GM19455 (cell line): ENCODE results near the gene ARHGAP11A.
"Not testable (repeated sequence)": the region's sequence is repeated elsewhere in the genome, so short reads cannot be mapped to it uniquely, and the experiment has no call there.

Source experiments
- ATAC-seq: cut with Tn5 transposase; IDR thresholded peaks from one replicate; pipeline ENCODE4 v1.9.1; 2021; ENCODE audit not compliant: unreplicated experiment

ARHGAP11A gene, protein sequence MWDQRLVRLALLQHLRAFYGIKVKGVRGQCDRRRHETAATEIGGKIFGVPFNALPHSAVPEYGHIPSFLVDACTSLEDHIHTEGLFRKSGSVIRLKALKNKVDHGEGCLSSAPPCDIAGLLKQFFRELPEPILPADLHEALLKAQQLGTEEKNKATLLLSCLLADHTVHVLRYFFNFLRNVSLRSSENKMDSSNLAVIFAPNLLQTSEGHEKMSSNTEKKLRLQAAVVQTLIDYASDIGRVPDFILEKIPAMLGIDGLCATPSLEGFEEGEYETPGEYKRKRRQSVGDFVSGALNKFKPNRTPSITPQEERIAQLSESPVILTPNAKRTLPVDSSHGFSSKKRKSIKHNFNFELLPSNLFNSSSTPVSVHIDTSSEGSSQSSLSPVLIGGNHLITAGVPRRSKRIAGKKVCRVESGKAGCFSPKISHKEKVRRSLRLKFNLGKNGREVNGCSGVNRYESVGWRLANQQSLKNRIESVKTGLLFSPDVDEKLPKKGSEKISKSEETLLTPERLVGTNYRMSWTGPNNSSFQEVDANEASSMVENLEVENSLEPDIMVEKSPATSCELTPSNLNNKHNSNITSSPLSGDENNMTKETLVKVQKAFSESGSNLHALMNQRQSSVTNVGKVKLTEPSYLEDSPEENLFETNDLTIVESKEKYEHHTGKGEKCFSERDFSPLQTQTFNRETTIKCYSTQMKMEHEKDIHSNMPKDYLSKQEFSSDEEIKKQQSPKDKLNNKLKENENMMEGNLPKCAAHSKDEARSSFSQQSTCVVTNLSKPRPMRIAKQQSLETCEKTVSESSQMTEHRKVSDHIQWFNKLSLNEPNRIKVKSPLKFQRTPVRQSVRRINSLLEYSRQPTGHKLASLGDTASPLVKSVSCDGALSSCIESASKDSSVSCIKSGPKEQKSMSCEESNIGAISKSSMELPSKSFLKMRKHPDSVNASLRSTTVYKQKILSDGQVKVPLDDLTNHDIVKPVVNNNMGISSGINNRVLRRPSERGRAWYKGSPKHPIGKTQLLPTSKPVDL

DNA sequence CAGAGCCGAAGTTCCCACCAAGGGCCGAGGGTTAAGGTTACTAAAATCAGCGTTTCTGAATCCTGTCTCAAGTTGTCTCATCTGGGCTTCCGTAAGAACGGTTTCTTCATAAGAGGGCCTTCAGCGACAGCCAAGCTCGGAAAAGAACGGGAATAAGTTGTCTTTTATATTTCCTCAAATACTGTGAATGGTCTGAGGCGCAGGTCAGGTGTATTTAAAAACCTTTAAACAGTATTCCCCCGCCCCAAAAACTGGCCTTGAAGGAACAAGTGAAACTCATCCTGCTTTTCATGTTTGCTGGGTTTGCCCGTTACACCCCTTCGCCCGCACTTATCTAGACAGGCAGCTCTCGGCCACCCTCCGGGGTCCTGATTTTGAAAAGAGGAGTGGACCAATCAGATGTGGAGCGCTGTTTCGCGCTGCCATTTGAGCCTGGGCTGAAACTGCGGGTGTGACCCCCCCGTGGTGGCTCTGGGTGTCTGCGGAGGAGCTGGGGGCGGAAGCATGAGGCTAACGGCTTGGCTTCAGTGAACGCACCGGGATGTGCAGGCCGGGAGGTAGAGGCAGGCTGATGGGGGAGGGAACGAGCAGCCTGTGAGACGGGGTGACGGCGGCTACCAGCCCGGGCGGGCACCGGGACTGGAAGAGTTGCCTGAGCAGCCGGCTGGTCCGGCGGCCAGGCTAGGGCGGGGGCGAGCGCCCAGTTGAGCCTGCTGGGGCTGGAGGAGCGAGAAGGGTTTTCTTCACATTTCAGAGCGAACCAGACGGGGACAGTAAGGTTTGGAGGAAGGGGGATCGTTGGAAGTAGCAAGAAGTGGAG, at the start of gene ARHGAP11A:
Gene ARHGAP11A (plus strand): TSS at position 454 of the 820 bp plus-strand sequence. CDS start 708 bp downstream, outside the sequence.
- peak; percentile 75 for ATAC-seq

DNA sequence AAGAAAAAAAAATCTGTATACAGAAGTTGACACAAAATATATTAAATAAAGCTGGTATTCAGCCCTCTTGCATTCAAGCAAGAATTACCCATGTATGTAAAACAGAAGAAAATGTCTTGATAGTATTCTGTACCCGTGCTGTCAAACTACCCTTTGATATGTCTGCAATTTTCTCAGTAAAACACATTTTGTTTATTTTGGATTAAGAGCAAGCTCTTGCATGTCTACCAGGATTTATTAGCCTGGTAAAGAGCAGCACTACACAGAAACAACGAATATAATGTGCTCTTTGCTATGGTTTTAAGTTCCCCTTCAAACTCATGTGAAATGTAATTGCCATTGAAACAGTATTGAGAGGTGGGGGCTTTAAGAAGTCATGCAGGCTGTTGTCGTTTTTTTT, 46.3 kb upstream of the ARHGAP11A start:
- ATAC-seq: not testable (repeated sequence)

DNA sequence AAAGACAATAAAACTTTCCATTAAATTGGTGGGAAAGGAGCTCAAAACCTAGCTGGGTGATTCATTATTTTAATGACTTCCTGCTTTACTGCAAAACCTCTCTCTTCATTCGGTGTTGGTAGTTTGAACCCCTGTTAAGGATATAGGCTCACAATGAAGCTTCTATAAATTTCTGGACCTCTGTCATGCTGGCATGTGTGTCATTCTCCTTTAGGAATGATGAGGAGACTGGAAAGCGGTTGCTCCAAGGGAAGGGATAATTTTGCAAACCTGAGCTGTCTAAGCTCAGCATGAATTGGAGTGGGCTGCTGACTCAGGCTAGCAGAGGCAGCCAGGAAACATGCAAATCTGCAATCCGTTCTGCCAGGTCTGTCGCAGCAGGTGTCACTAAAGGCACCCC, 36.8 kb upstream of the ARHGAP11A start:
- not testable (repeated sequence) for ATAC-seq

DNA sequence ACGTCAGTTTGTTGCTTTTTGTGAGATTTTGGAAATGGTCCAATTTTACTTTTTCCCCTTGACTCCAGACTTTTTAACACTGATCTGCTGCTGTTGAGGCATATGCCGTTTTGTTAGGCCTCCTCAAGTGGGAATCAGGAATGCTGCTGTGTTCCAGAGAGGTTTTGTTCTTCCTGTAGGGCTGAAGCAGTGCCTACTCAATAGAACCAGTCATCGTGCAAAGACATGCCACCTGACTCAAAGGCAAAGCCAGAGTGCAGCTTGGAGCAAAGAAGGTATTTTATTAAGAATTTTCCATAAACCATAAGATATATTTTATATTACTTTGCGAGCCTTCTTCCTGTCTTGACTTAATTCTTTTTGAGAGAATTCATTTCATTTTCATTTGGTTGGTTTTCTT, 29.5 kb upstream of the ARHGAP11A start:
- ATAC-seq: not testable (repeated sequence)

DNA sequence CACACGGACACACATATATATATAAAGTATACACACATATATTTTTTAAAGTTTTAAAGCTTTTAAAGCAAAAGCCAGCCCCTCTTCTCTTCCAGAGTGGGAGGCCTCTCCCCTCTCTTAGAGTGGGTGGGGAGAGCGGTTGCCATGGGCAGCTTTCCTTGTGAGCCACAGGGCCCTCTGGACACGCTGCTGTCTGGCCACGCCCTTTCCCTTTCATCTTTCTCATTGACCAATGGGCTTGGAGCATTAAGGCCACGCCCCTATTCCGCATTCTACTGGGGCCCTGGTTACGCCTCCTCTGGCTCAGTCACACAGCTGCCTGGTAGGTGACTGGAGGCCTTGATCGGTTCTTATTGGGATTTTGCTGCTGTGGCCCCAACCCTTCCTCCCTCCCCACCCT, 22.2 kb upstream of the ARHGAP11A start, which contains the start of gene GOLGA8N:
Gene GOLGA8N (plus strand): TSS at position 306 of the 400 bp plus-strand sequence.
- ATAC-seq: not testable (repeated sequence)

DNA sequence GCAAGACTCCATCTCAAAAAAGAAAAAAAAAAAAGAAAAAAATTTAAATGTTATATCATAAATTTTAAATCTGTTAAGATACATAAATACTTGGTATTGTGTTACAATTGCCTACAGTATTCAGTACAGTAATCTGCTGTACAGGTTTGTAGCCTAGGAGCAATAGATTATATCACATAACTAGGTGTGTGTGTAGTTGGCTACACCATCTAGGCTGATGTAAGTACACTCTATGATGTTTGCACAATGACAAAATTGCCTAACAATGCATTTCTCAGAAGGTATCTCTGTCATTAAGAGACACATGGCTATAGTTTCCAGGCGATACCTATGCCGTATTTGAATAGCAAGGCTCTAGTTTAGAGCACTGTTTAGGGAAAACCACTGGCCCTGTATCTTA, 5.8 kb upstream of the ARHGAP11A start:
- ATAC-seq: not testable (repeated sequence)

DNA sequence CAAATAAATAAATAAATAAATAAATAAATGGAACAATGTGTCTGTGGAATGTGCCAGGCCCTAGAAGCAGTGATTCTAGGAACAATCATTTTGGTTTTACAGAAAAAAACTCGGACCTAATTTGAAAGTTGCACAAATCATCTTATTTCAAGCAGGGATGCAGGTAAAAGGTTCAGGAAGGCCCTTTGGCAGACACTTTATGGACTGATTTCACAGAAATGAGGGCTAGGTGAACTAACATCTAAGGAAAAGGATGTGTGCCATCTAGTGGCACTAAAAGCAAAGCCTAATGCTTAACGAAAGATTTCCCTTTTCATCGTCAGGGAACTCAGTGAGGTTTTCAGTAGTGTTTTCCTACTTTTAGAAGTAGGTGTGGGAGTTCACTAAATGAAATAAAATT, 4.6 kb upstream of the ARHGAP11A start:
- not testable (repeated sequence) for ATAC-seq

DNA sequence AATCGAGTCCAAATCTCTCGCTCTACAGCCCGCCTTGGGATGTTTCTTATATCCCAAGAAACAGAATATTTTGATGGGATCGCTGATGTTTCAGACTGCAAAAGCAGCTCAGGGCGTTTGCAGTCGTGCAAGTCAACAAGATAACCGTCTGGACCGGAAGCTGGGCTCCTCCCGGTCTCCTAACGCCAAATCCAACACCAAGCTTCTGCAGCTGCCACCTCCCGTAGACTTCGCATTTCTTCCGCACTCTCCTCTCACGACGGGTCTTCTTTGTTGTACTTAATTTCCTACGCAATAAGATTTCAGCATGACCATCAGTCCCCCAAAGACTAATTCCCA, 623 bp upstream of the ARHGAP11A start:
- ATAC-seq: peak; percentile 30

DNA sequence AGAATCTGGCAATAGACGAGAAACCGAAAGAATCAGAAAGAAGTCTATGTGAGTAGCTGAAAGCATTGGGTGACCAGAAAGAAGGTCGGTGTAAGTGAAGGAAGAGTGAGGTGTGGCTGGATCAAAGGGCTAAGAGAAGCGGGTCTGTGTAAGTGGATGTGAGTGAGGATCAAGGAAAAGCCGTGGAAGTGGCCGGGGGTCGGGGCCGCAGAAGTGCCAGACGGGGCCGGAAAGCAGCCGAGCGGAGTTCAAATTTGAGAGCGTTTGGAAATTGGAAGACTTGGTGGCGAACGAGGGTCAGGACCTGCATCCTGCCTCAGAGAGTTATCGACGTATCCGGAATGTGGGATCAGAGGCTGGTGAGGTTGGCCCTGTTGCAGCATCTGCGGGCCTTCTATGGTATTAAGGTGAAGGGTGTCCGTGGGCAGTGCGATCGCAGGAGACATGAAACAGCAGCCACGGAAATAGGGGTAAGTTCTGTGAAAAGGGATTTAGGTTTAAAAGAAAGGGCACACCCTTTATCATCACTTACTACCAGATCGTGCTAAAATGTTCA, 645 bp downstream of the ARHGAP11A start:
- ATAC-seq: not testable (repeated sequence)

DNA sequence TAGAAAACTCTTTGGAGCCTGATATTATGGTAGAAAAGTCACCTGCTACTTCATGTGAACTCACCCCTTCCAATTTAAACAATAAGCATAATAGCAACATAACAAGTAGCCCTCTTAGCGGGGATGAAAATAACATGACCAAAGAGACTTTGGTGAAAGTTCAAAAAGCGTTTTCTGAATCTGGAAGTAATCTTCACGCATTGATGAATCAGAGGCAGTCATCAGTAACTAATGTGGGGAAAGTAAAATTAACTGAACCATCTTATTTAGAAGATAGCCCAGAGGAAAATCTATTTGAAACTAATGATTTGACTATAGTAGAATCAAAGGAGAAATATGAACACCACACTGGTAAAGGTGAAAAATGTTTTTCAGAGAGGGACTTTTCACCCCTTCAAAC, 21.1 kb downstream of the ARHGAP11A start:
- ATAC-seq: no peak

DNA sequence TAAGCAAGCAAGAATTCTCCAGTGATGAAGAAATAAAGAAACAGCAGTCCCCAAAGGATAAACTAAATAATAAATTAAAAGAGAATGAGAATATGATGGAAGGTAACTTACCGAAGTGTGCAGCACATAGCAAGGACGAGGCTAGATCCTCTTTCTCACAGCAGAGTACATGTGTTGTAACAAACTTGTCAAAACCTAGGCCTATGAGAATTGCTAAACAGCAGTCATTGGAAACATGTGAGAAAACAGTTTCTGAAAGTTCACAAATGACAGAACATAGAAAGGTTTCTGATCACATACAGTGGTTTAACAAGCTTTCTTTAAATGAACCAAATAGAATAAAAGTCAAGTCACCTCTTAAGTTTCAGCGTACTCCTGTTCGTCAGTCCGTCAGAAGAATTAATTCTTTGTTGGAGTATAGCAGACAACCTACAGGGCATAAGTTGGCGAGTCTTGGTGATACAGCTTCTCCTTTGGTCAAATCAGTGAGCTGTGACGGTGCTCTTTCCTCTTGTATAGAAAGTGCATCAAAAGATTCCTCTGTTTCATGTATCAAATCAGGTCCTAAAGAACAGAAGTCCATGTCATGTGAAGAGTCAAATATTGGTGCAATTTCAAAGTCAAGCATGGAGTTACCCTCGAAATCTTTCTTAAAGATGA, 21.7 kb downstream of the ARHGAP11A start:
- ATAC-seq: no peak

DNA sequence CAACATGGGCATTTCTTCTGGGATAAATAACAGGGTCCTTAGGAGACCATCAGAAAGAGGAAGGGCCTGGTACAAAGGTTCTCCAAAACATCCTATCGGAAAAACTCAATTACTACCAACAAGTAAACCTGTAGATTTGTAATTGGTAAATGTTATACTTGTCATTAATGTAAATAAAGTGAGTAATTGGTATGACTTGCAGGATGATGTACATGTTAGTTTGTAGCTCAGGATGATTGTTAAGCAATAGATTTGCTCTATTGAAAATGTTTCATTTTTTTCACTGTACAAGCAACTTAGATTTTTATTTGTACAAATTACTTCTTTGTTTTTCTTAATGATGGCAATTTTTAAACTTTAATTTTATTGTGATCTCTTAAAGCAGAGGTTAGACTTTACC, 22.4 kb downstream of the ARHGAP11A start:
- ATAC-seq: no peak

DNA sequence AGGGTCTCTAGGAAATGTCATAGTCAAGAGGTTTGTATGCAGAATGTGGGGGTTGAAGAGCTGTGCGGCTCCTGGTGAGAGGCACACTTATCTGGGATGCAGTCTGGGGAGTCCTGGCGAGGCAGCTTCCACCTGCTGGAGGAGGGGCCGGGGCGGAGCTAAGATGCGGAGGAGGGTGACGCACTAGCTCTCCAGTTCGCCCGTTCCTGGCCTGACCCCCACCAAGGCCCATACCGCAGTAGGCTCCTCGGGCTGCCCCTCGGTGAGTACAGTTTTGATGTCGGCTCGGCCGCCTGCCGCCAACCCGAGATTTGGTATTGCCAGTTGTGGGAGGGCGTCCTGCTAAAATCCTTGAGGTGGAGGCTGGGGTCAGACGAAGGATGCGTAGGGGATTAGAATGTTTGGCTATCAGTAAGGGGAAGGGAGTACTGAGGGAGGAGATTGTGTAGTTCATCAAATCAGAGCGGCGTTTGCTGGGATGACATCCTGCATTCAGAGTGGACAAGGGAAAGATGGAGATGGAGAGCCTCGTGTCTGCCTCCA, 26.3 kb downstream of the ARHGAP11A start, which contains the start of gene SCG5:
Gene SCG5 (plus strand): TSS at position 194 of the 543 bp plus-strand sequence. CDS start 1,883 bp downstream, outside the sequence.
- ATAC-seq: no peak

DNA sequence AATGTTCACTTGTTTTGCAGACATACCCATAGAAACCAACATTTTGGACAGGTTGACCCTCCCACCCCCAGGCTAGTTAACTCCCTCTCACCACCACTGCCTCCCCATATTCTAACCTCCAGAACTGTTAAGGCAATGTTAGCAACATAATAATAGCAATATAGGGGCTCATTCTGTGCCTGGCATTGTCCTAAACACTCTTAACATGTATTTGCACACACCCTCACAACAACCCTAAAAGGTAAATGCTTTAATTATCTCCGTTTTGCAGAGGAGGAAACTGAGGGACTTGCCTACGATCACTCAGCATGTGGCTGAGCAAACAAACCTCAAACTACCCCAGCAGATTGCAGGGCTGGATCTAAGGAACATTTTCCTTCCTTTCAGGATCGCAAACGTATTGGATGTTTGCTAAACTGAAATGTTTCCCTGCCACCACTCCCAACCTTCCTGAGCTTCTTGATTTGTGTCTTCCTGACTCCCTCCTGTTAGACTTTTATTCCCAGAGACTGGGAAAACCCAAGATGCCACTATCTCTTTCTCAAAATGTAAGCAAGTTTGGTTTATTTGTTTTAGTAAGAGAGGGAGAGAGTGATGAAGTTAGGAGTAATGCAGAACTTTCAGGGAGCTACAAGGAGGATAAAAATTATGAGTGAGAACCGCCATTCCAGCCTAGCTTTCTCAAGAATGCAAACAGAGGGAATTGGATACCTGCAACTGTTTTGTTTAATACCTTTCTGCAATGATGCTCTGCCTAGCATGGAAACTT, 27.5 kb downstream of the ARHGAP11A start:
- no peak for ATAC-seq

DNA sequence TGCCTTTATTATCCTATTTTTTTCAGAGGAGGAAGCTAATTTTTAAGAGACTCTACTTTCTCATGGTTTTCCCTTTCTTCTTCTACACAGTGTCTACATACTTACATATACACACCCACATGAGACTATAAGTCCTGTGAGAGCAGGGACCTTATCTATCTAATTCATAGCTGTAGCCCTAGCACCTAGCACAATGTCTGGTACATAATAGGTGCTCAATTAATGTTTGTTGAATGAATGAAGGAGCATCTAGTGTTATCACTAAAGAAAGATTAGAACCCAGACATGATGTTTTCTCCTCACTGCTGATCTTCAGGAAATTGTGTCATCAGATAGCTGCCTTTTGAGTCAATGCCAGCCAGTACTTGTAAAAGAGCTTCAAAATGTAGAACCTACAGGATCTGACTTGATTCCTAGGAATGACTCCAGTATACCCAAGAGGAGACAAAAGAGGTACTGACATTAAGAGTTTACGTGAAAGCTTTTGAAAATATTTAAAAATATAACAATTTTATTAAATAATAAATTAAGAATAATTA, 28.7 kb downstream of the ARHGAP11A start:
- ATAC-seq: no peak

DNA sequence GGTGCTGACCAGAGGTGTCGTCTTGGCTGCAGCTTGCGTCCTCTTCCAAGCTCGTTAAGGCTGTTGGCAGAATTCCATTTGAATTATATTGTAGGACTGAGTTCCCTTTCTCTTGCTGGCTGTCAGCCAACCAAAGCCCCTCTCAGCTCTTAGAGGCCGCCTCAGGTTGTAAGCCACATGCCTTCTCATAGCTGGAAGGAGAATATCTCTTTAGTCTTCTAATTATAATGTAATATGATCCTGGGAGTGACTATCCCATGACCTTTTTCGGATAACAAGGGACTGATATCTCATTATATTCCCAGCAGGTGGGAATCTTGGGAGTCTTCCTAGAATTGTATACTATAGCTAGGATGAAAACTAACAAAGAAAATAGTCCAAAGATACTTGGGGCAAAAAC, 31.0 kb downstream of the ARHGAP11A start:
- ATAC-seq: no peak

DNA sequence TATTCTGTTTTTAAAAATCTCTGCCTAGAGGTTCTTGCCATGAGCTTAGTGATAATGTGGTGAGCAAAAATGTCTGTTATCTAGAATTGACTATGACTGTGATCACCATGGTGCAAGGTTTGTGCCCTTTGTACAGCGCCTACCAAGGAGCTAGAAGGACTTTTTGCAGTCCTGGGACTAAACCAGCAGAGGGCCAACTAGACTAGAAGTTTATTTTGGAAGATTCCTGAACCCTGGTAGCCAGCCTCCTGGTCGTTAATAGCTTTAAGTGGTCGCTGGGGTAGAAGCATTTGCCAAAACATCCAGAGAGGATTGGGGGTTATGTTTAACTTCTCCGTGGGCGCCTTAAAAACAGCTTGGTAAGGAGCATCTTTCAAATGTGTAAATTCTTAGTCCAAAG, 34.0 kb downstream of the ARHGAP11A start:
- ATAC-seq: no peak

DNA sequence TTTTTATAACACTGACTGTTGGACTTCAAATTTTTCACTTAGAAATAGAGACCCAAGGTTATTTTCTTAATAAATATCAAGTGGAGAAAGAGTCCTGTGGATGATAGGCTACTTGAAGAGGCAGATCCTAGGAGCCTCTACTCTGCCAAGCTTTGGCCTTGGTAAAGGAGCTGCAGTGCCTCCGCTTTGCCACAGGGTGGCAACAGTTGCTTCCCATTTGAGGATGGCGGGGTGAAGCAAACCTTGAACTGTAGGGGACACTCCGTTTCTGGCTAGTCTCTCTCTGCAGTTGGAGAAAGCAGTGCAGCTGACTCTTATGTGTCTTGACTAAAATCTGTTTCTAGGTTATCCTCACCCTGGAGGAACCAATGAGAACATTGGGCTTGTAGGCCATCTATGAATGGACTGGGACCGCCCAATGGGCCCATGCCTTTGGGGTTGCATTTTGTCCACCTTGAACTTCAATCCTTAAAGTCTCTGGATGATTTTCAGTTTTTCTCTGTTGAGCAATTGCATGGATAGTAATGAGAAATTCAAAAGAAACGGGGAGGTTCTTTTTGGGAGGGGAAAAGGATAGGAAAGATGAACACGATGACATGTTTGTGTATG, 36.0 kb downstream of the ARHGAP11A start:
- no peak for ATAC-seq
